HEK293 (cell line): ENCODE results near the gene HMGXB3.

ENCODE experiments used
- AEBP2 ChIP-seq: fragments of 450-650 bp; formaldehyde crosslinking; IDR thresholded peaks from 2 replicates; pipeline ENCODE4 v1.5.1; 2016; ENCODE audit warnings: missing biosample characterization, missing genetic modification characterization, borderline replicate concordance
- HOXA7 ChIP-seq: sonication (generic); formaldehyde crosslinking; IDR thresholded peaks from 2 replicates; pipeline ENCODE4 v1.8.1; 2022; ENCODE audit warnings: missing genetic modification reagents, borderline replicate concordance
- INSM2 ChIP-seq: fragments of 450-650 bp; formaldehyde crosslinking; IDR thresholded peaks from 2 replicates; pipeline ENCODE4 v1.5.1; 2016; ENCODE audit warnings: missing biosample characterization, missing genetic modification characterization
- KLF8 ChIP-seq: fragments of 450-650 bp; formaldehyde crosslinking; IDR thresholded peaks from 2 replicates; pipeline ENCODE4 v1.5.1; 2016; ENCODE audit warnings: missing biosample characterization, missing genetic modification characterization
- MEIS1 ChIP-seq: sonication (generic); formaldehyde crosslinking; IDR thresholded peaks from 2 replicates; pipeline ENCODE4 v1.8.1; 2022; ENCODE audit warnings: missing genetic modification reagents, mild to moderate bottlenecking, borderline replicate concordance
- MZF1 ChIP-seq: fragments of 450-650 bp; formaldehyde crosslinking; IDR thresholded peaks from 2 replicates; pipeline ENCODE4 v1.5.1; 2017; ENCODE audit warnings: missing biosample characterization, missing genetic modification characterization, borderline replicate concordance
- RBAK ChIP-seq: fragments of 450-650 bp; formaldehyde crosslinking; IDR thresholded peaks from 2 replicates; pipeline ENCODE4 v1.5.1; 2016; ENCODE audit warnings: missing biosample characterization, missing genetic modification characterization
- REST ChIP-seq: fragments of 450-650 bp; formaldehyde crosslinking; IDR thresholded peaks from 2 replicates; pipeline ENCODE4 v1.5.1; 2016; ENCODE audit warnings: missing biosample characterization, missing genetic modification characterization
- YY2 ChIP-seq: fragments of 450-650 bp; formaldehyde crosslinking; IDR thresholded peaks from 2 replicates; pipeline ENCODE4 v1.5.1; 2016; ENCODE audit warnings: missing biosample characterization, missing genetic modification characterization
- ZBTB7A ChIP-seq: fragments of 450-650 bp; formaldehyde crosslinking; IDR thresholded peaks from 2 replicates; pipeline ENCODE4 v1.5.1; 2016; ENCODE audit warnings: low read depth, missing biosample characterization, missing genetic modification characterization
- ZBTB8A ChIP-seq: fragments of 450-650 bp; formaldehyde crosslinking; IDR thresholded peaks from 2 replicates; pipeline ENCODE4 v1.5.1; 2016; ENCODE audit warnings: missing biosample characterization, missing genetic modification characterization
- ZIC2 ChIP-seq: fragments of 450-650 bp; formaldehyde crosslinking; IDR thresholded peaks from 2 replicates; pipeline ENCODE4 v1.5.1; 2016; ENCODE audit warnings: missing biosample characterization, missing genetic modification characterization
- ZNF146 ChIP-seq: fragments of 450-650 bp; formaldehyde crosslinking; IDR thresholded peaks from 2 replicates; pipeline ENCODE4 v1.5.1; 2016; ENCODE audit warnings: missing biosample characterization, missing genetic modification characterization
- ZNF157 ChIP-seq: fragments of 450-650 bp; formaldehyde crosslinking; IDR thresholded peaks from 2 replicates; pipeline ENCODE4 v1.5.1; 2016; ENCODE audit warnings: missing biosample characterization, missing genetic modification characterization
- ZNF221 ChIP-seq: fragments of 450-650 bp; formaldehyde crosslinking; IDR thresholded peaks from 2 replicates; pipeline ENCODE4 v1.5.1; 2017; ENCODE audit warnings: missing biosample characterization, missing genetic modification characterization, borderline replicate concordance
- ZNF426 ChIP-seq: fragments of 450-650 bp; formaldehyde crosslinking; IDR thresholded peaks from 2 replicates; pipeline ENCODE4 v1.5.1; 2017; ENCODE audit warnings: missing biosample characterization, missing genetic modification characterization, mild to moderate bottlenecking, inconsistent platforms, moderate library complexity
- ZNF433 ChIP-seq: fragments of 450-650 bp; formaldehyde crosslinking; IDR thresholded peaks from 2 replicates; pipeline ENCODE4 v1.5.1; 2016; ENCODE audit warnings: missing biosample characterization, missing genetic modification characterization, low read depth
- ZNF514 ChIP-seq: fragments of 450-650 bp; formaldehyde crosslinking; IDR thresholded peaks from 2 replicates; pipeline ENCODE4 v1.5.1; 2016; ENCODE audit warnings: missing biosample characterization, missing genetic modification characterization
- ZNF585B ChIP-seq: fragments of 450-650 bp; formaldehyde crosslinking; IDR thresholded peaks from 2 replicates; pipeline ENCODE4 v1.5.1; 2016; ENCODE audit warnings: missing biosample characterization, missing genetic modification characterization
- ZNF621 ChIP-seq: fragments of 450-650 bp; formaldehyde crosslinking; IDR thresholded peaks from 2 replicates; pipeline ENCODE4 v1.5.1; 2017; ENCODE audit warnings: missing biosample characterization, missing genetic modification characterization
- ZNF623 ChIP-seq: fragments of 450-650 bp; formaldehyde crosslinking; IDR thresholded peaks from 2 replicates; pipeline ENCODE4 v1.5.1; 2016; ENCODE audit warnings: missing biosample characterization, missing genetic modification characterization
- ZNF626 ChIP-seq: fragments of 450-650 bp; sonication (Bioruptor Pico); formaldehyde crosslinking; IDR thresholded peaks from 2 replicates; pipeline ENCODE4 v1.5.1; 2018; ENCODE audit warnings: missing biosample characterization, missing genetic modification characterization, inconsistent platforms
- ZNF660 ChIP-seq: fragments of 450-650 bp; IDR thresholded peaks from 2 replicates; pipeline ENCODE4 v1.5.1; 2018; ENCODE audit warnings: missing biosample characterization, mild to moderate bottlenecking, missing genetic modification characterization
- ZNF677 ChIP-seq: fragments of 450-650 bp; IDR thresholded peaks from 2 replicates; pipeline ENCODE4 v1.5.0; 2018; ENCODE audit warnings: missing biosample characterization, mild to moderate bottlenecking, missing genetic modification characterization, moderate library complexity
- ZXDB ChIP-seq: fragments of 450-650 bp; formaldehyde crosslinking; IDR thresholded peaks from 2 replicates; pipeline ENCODE4 v1.5.1; 2016; ENCODE audit warnings: missing biosample characterization, missing genetic modification characterization
- TF ChIP-seq, protein P1 (sequence below): fragments of 450-650 bp; formaldehyde crosslinking; IDR thresholded peaks from 2 replicates; pipeline ENCODE4 v1.5.1; 2016; ENCODE audit warnings: missing biosample characterization, missing genetic modification characterization, borderline replicate concordance
- TF ChIP-seq, protein P2 (sequence below): fragments of 450-650 bp; formaldehyde crosslinking; IDR thresholded peaks from 2 replicates; pipeline ENCODE4 v1.5.1; 2016; ENCODE audit warnings: missing biosample characterization, missing genetic modification characterization

Gene HMGXB3

DNA sequence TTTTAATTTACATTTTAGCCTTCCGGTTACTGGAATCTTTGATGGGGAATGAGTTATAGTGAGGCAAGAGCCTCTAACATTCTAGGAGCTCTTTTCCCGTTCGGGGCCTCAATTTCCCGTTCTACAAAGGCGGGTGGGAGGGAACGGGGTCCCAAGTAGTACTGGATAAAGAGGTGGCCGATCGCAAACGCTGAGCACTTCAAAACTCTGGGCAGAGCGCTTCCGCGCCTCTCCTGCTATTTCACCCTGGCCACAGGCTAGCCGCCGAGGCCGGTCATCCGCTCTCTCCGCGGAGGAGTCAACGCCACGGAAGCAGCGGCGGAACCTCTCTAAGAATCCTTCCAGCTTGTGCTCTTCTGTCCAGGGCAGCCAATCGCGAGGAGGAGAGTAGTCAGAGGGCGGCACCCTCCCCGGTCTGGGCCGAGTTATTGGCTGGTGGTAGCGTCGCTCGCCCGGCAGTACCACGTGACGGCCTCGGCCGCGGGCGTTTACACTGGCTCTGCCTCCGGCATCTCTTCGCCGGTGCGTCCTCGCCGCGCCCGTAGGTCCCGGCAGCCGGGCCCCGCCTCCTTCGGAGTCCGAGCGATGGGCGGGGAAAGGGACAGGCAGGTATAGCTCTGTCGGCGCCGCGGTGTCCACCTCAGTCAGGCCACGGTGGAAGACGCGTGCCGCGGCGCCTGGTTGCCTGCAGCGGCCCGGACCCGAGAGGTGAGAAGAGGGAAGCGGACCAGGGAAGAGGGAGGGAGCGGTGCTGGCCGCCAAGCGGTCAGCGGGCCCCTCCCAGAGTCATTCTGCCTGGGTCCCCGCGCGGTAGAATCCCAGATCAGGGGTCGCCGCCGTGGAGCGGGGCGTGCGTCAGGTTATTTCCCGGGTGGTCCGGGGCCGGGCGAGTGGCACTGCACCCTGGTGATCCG lies 40.0 kb upstream of the HMGXB3 start, which contains the start of gene SLC26A2 (continued):
- TF ChIP-seq, protein P1, sequence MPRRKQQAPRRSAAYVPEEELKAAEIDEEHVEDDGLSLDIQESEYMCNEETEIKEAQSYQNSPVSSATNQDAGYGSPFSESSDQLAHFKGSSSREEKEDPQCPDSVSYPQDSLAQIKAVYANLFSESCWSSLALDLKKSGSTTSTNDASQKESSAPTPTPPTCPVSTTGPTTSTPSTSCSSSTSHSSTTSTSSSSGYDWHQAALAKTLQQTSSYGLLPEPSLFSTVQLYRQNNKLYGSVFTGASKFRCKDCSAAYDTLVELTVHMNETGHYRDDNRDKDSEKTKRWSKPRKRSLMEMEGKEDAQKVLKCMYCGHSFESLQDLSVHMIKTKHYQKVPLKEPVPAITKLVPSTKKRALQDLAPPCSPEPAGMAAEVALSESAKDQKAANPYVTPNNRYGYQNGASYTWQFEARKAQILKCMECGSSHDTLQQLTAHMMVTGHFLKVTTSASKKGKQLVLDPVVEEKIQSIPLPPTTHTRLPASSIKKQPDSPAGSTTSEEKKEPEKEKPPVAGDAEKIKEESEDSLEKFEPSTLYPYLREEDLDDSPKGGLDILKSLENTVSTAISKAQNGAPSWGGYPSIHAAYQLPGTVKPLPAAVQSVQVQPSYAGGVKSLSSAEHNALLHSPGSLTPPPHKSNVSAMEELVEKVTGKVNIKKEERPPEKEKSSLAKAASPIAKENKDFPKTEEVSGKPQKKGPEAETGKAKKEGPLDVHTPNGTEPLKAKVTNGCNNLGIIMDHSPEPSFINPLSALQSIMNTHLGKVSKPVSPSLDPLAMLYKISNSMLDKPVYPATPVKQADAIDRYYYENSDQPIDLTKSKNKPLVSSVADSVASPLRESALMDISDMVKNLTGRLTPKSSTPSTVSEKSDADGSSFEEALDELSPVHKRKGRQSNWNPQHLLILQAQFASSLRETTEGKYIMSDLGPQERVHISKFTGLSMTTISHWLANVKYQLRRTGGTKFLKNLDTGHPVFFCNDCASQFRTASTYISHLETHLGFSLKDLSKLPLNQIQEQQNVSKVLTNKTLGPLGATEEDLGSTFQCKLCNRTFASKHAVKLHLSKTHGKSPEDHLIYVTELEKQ, result no peak
- TF ChIP-seq INSM2 (tag by site-specific recombination) (no peak), ZNF585B (tag by site-specific recombination) (no peak), ZNF157 (no peak), ZBTB7A (tag by site-specific recombination) (no peak), ZNF426 (tag by site-specific recombination) (no peak), ZNF623 (tag by site-specific recombination) (no peak), ZNF621 (tag by site-specific recombination) (no peak), ZIC2 (no peak), ZBTB8A (0 out of 2 replicates have a peak, but pooled peaks have one; percentile 26), ZNF626 (tag by site-specific recombination) (no peak), REST (tag by site-specific recombination) (no peak), MZF1 (tag by site-specific recombination) (no peak), AEBP2 (tag by site-specific recombination) (no peak), ZNF677 (tag by site-specific recombination) (no peak), KLF8 (no peak), HOXA7 (CRISPR knock-in tag) (no peak), ZNF514 (no peak), YY2 (no peak), RBAK (tag by site-specific recombination) (no peak), ZNF433 (no peak), ZNF221 (no peak), ZNF146 (tag by site-specific recombination) (no peak), ZNF660 (tag by site-specific recombination) (peak; percentile 43; the same call in 1 of the 2 replicates), ZXDB (0 out of 2 replicates have a peak, but pooled peaks have one; percentile 53), MEIS1 (CRISPR knock-in tag) (no peak)
- TF ChIP-seq, protein P2, sequence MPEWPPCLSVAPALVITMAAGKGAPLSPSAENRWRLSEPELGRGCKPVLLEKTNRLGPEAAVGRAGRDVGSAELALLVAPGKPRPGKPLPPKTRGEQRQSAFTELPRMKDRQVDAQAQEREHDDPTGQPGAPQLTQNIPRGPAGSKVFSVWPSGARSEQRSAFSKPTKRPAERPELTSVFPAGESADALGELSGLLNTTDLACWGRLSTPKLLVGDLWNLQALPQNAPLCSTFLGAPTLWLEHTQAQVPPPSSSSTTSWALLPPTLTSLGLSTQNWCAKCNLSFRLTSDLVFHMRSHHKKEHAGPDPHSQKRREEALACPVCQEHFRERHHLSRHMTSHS (tag by site-specific recombination), result no peak
